ENCODE results near the gene ISYNA1. TPM values are rescaled to one million over a fixed set of nuclear protein-coding genes. Genes with fewer than 3 reads are reported as not detected.

The ISYNA1 gene
- total RNA-seq = 126 TPM

DNA sequence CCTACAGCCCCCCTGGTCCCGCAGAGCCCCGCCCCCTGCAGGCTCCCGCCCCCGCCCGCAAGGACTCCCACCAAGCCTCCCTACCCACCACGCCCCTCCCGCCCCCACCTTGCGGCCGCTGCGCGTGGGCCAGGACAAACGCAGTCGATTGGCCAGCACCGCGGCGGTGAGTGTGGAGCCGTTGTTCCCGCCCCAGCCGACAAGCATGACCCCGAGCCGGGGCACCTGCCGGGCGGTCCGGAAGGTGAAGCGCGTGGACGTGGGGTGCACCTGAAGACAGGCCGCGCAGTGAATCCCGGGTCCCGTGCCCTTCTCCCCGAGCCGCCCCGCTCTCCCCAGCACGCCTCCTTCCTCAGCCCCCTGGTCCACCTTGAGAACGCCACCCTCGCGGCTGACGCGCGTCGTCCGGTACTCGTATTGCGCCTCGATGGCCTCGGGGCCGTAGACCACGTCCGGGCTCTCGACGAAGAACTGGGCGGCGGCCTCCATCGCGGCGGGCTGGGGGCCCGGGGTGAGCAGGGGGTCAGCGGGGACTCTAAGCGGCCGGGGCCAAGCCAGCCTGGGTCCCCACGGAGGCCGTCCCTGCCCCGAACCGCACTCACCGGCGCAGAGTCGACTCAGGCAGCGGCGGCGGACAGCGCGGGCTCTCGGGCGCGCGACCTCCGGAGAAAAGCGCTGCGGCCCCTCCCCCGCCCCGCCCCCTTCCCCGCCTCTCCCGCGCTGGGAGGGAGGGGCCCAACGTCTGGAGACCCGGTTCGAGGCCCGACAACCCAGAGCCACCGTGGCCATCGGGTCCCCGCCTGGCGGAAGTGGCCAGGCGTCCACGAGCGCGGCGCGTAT is at the start of gene ISYNA1:
TSS of gene ISYNA1 (minus strand) at position 643 of the 840 bp plus-strand sequence. CDS start at position 489, 154 bp downstream.

DNA sequence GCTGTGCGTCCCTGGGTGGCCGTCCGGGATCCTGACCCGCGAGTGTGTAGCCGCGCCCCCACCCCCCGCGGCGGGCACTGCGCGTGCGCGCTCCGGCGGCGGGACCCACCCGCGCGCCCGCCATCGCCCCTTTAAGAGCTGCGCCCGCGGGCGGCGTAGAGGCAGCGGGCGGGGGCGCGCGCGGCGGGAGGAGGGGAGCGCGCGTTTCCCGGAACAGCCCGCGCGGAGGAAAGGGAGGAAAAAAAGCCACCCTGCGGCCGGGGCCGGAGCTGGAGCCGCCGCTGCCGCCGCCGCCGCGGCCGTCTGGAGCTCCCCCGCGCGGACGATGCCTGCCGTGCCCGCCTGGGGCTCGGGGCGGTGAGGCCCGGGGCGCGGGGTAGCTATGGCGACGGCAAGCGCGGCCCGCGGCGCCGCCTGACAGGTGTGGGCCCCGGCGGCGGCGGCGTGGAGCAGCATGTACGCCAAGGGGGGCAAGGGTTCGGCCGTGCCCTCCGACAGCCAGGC is 18.7 kb downstream of the ISYNA1 start, which contains the start of gene SSBP4:
TSS of gene SSBP4 (plus strand) at position 204 of the 504 bp plus-strand sequence. CDS start at position 455, 251 bp downstream.

DNA sequence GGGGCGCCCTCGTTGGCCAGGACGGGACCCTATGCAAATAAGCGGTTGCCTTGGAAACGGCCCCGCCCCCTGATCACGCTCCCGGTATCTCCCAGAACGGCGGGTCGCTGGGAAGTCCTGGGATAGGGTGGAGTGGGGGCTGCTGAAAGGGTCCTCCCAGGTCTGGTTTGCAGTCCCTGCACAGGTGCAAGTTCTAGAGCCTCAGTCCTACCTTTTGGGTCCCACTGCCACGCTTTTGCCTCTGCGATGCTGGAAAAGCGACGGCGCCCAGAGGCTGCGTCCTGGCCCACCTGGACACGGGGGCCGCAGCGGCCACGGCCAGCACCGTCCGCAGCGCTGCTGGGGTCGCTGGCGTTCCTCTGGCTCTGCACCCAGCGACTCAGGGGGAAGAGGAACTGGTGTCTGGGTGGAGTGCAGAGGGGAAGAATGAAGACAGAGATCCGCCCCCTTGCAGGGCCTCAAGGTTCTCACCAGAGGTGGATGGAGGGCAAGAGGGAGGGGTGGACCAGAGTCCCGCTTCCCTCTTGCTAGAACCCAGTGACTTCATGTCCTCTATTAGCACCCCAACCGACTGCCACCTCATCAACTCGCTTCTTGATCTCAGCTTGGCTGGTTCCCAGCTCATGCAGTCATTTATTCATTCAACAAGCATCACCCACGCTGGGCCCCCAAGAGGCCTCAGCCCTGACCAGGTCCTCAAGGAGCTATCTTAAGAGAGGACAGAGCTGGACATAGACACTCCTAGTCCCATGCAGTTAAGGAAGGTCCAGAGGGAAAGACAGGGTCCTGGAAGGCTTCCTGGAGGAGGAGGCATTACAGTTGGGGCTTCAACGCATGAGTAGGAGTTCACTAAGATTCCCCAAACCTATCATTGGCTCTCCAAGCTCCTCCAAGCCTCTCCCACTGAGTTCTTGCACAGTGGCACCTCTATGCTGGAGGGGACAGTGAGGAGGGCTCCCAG is 40.4 kb downstream of the ISYNA1 start, which contains the start of gene LRRC25:
TSS of gene LRRC25 (minus strand) at position 381 of the 961 bp plus-strand sequence. CDS start 659 bp downstream, outside the sequence.

DNA sequence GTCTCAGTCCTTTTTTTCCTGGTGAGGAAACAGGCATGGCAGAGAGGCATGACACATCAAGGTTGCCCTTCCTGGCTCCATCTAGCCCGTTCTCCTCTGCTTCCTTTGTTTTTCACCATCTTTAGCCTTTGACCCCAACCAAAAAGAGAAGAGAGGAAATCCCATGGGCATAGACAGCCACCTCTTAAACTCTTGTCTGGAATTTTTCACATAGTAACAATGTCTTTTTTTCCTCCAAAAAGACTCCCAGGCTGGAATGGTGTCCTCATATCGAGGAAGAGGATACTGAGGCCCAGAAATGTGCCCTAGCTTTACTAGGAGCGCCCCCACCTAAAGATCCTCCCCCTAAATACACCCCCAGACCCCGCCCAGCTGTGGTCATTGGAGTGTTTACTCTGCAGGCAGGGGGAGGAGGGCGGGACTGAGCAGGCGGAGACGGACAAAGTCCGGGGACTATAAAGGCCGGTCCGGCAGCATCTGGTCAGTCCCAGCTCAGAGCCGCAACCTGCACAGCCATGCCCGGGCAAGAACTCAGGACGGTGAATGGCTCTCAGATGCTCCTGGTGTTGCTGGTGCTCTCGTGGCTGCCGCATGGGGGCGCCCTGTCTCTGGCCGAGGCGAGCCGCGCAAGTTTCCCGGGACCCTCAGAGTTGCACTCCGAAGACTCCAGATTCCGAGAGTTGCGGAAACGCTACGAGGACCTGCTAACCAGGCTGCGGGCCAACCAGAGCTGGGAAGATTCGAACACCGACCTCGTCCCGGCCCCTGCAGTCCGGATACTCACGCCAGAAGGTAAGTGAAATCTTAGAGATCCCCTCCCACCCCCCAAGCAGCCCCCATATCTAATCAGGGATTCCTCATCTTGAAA is 52.0 kb downstream of the ISYNA1 start, which contains the start of gene GDF15:
TSS of gene GDF15 (plus strand) at position 484 of the 868 bp plus-strand sequence. CDS start at position 516, 32 bp downstream.

Small RNA genes within 50 kb of the gene (small RNA-seq; reads per million reads assigned to genes)
- not detected for gene MIR3189 (ENCODE audit: low replicate concordance)

Other genes starting within 250 kb of the ISYNA1 start
- 8.1 TPM for gene MPV17L2, start 244.9 kb downstream of the ISYNA1 start, total RNA-seq
- gene RAB3A, start 234.1 kb downstream of the ISYNA1 start, total RNA-seq = 8.8 TPM
- gene PDE4C, start 211.7 kb downstream of the ISYNA1 start, total RNA-seq = 5.3 TPM
- gene IQCN, start 163.7 kb downstream of the ISYNA1 start, total RNA-seq = 3.3 TPM
- 367 TPM for gene JUND, start 156.5 kb downstream of the ISYNA1 start, total RNA-seq
- 148 TPM for gene LSM4, start 115.1 kb downstream of the ISYNA1 start, total RNA-seq
- gene PGPEP1, start 97.5 kb downstream of the ISYNA1 start, total RNA-seq = 31.9 TPM
- gene GDF15, start 52.0 kb downstream of the ISYNA1 start, total RNA-seq = 139 TPM
- gene LRRC25, start 40.5 kb downstream of the ISYNA1 start, total RNA-seq = 5.4 TPM
- 77.5 TPM for gene SSBP4, start 18.7 kb downstream of the ISYNA1 start, total RNA-seq
- 19.2 TPM for gene ELL, start 83.9 kb upstream of the ISYNA1 start, total RNA-seq
- gene FKBP8, start 105.4 kb upstream of the ISYNA1 start, total RNA-seq = 162 TPM
- 50.3 TPM for gene KXD1, start 119.7 kb upstream of the ISYNA1 start, total RNA-seq
- 1,386 TPM for gene UBA52, start 133.7 kb upstream of the ISYNA1 start, total RNA-seq
- 60.1 TPM for gene REX1BD, start 150.7 kb upstream of the ISYNA1 start, total RNA-seq
- gene CRLF1, start 168.7 kb upstream of the ISYNA1 start, total RNA-seq = 1.2 TPM
- gene TMEM59L, start 174.7 kb upstream of the ISYNA1 start, total RNA-seq = 5.4 TPM
- 12.3 TPM for gene KLHL26, start 198.9 kb upstream of the ISYNA1 start, total RNA-seq
- gene CRTC1, start 245.5 kb upstream of the ISYNA1 start, total RNA-seq = 10.2 TPM

Measured in metanephros (tissue), 2 donors.